ENCODE results near the gene B3GNT5. TPM values are rescaled to one million over a fixed set of nuclear protein-coding genes. Genes with fewer than 3 reads are reported as not detected.
"Not testable (repeated sequence)": the region's sequence is repeated elsewhere in the genome, so short reads cannot be mapped to it uniquely, and the experiment has no call there.

Gene B3GNT5
- total and polyA plus RNA-seq, 2 of the 8 experiments (the other 6 are each of a cell fraction or from before 2014, with no cell fraction given): 2.4 to 9.7 TPM

DNA sequence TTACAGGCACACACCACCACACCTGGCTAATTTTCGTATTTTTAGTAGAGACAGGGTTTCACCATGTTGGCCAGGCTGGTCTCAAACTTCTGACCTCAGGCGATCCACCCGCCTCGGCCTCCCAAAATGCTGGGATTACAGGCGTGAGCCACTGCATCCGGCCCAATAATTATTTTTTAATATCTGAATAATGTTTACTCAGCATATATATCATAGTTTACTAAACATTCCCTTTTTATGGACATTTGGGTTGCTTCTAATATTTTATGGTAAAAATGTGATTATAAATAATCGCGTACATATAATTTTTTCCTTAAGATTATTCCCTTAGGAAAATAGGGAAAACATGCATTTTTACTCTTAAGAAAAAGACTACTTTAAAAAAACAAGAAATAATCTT lies 22.8 kb upstream of the B3GNT5 start:
- H3K4me1 ChIP-seq (replicated peaks in 1 of 4; ENCODE audit: control insufficient read depth in 3 of 4, insufficient read depth in 4 of 4, low read length in 3 of 4): not testable (repeated sequence)

More for the DNA sequence above, 22.8 kb upstream of the B3GNT5 start:
- H3K9ac ChIP-seq (replicated peaks in 1 of 4; ENCODE audit: extremely low read depth in 1 of 4, low read depth in 3 of 4, low read length in 3 of 4); H2AFZ ChIP-seq (ENCODE audit: low read length); H3K27me3 ChIP-seq (replicated peaks in 1 of 4; ENCODE audit: control insufficient read depth in 3 of 4, extremely low read depth in 1 of 4, insufficient read depth in 3 of 4, low read length in 3 of 4); H3K56ac ChIP-seq (replicated peaks; ENCODE audit: insufficient read length, low read depth, low read length); H3K27ac ChIP-seq (ENCODE audit: low read depth, low read length); H3K79me2 ChIP-seq (ENCODE audit: control insufficient read depth in 1 of 2, insufficient read depth in 2 of 2, low read length in 2 of 2); H2BK12ac ChIP-seq (ENCODE audit: low read depth, low read length); H2BK5ac ChIP-seq (ENCODE audit: low read depth, low read length); H3K9me3 ChIP-seq (ENCODE audit: insufficient read depth in 2 of 2, low read depth in 1 of 2, low read length in 1 of 2); H3K36me3 ChIP-seq (ENCODE audit: control insufficient read depth in 2 of 4, insufficient read depth in 4 of 4, low read length in 3 of 4); H2AK5ac ChIP-seq (ENCODE audit: low read depth, low read length); H2BK120ac ChIP-seq (replicated peaks; ENCODE audit: low read depth, low read length); H4K8ac ChIP-seq (ENCODE audit: extremely low read depth, insufficient read depth, low read length); H3K4me2 ChIP-seq (ENCODE audit: insufficient read depth in 1 of 2, low read depth in 2 of 2, low read length in 2 of 2); H3K14ac ChIP-seq (ENCODE audit: insufficient read length); H3K23ac ChIP-seq (ENCODE audit: insufficient read length); POLR2A ChIA-PET (ENCODE audit: partially characterized antibody); H2BK20ac ChIP-seq (ENCODE audit: low read length); H3K79me1 ChIP-seq (ENCODE audit: low read depth, low read length); H3K4ac ChIP-seq (replicated peaks; ENCODE audit: insufficient read length, low read depth, low read length); H4K20me1 ChIP-seq (replicated peaks in 1 of 2; ENCODE audit: control insufficient read depth in 1 of 2, insufficient read depth in 2 of 2, low read length in 2 of 2); H3K4me3 ChIP-seq (ENCODE audit: extremely low read depth in 1 of 4, insufficient read depth in 2 of 4, low read depth in 3 of 4, low read length in 4 of 4); H2BK15ac ChIP-seq (ENCODE audit: low read length); H4K5ac ChIP-seq (ENCODE audit: insufficient read length, low read depth, low read length); H3K23me2 ChIP-seq (ENCODE audit: low read depth, low read length); H4K91ac ChIP-seq (replicated peaks; ENCODE audit: insufficient read length, low read length); FAIRE-seq; DNase-seq (ENCODE audit: low read depth in 1 of 2, low spot score in 2 of 2); H3K18ac ChIP-seq (ENCODE audit: extremely low read depth, low read length): not testable (repeated sequence)
- WGBS, 2 experiments (ENCODE audit: extremely low coverage in 1 of 2, insufficient coverage in 1 of 2, insufficient read length in 1 of 2, insufficient replicate concordance in 2 of 2, low coverage in 1 of 2, low lambda C conversion rate in 2 of 2, missing lambda C conversion rate in 1 of 2): 84% methylated on average over 8 of the region's 8 CpGs; no CpG with 5 or more reads in 1 of the 2 experiments
- CTCF ChIA-PET (ENCODE audit: partially characterized antibody): interaction anchor here (0.6 kb wide), 1 partner anchor 22 kb away, joined by 3 read pairs; no protein-coding TSS in a partner anchor

Data from H1 (cell line).